Measurements from ENCODE around the gene ZP3. TPM values are rescaled to one million over a fixed set of nuclear protein-coding genes. Genes with fewer than 3 reads are reported as not detected.
"Not testable (repeated sequence)": the region's sequence is repeated elsewhere in the genome, so short reads cannot be mapped to it uniquely, and the experiment has no call there.

Gene ZP3
- total RNA-seq, 4 donors from 2014 or later, result 1.9 to 5.9 TPM; not detected in 2

GRCh38 chr7:76407718-76408117 is 17.0 kb upstream of the ZP3 start:
- H3K27ac ChIP-seq, result no peak overlapping the region
- intact Hi-C loops (cut with DNase I; ENCODE audit: low total_unique reads), result no loop called here
- H3K4me1 ChIP-seq, result no peaks in the 10 kb centered on the region
- no peak overlapping the region for H3K4me3 ChIP-seq
- no peaks in the 10 kb centered on the region for H3K27me3 ChIP-seq
- no peaks in the 10 kb centered on the region for H3K9me3 ChIP-seq
- no peaks in the 10 kb centered on the region for H3K36me3 ChIP-seq
- no peak for TF ChIP-seq POLR2A (IDR thresholded peaks at IDR 0.05)
- TF ChIP-seq CTCF (IDR thresholded peaks at IDR 0.05), result no peak
- DNase-seq, result no peak

GRCh38 chr7:76408121-76408560 is 16.6 kb upstream of the ZP3 start:
- Histone ChIP-seq H3K27me3 (no peaks in the 10 kb centered on the region), H3K4me3 (no peak overlapping the region), H3K36me3 (no peaks in the 10 kb centered on the region), H3K27ac (no peak overlapping the region), H3K4me1 (no peaks in the 10 kb centered on the region), H3K9me3 (no peaks in the 10 kb centered on the region)
- intact Hi-C loops (cut with DNase I; ENCODE audit: low total_unique reads), result no loop called here
- DNase-seq, result no peak
- TF ChIP-seq POLR2A (IDR thresholded peaks at IDR 0.05) (no peak), CTCF (IDR thresholded peaks at IDR 0.05) (no peak)

GRCh38 chr7:76409537-76409936 is 15.2 kb upstream of the ZP3 start, which contains the start of gene SSC4D:
Gene SSC4D (minus strand): TSS chr7:76409697. CDS start chr7:76404439, 5,258 bp downstream.
- no peaks in the 10 kb centered on the region for H3K36me3 ChIP-seq
- H3K4me1 ChIP-seq, result no peaks in the 10 kb centered on the region
- no peak within 1 kb of the TSS for H3K27ac ChIP-seq
- TF ChIP-seq POLR2A (IDR thresholded peaks at IDR 0.05) (no peak), CTCF (IDR thresholded peaks at IDR 0.05) (no peak)
- no peaks in the 10 kb centered on the region for H3K27me3 ChIP-seq
- H3K4me3 ChIP-seq, result no peak within 1 kb of the TSS
- intact Hi-C loops (cut with DNase I; ENCODE audit: low total_unique reads), result no loop called here
- no peaks in the 10 kb centered on the region for H3K9me3 ChIP-seq
- DNase-seq, result no peak

GRCh38 chr7:76411626-76412025 is 13.1 kb upstream of the ZP3 start:
- Histone ChIP-seq H3K4me1 (no peaks in the 10 kb centered on the region), H3K27me3 (no peaks in the 10 kb centered on the region), H3K36me3 (no peaks in the 10 kb centered on the region), H3K4me3 (no peak overlapping the region), H3K27ac (no peak overlapping the region), H3K9me3 (no peaks in the 10 kb centered on the region)
- intact Hi-C loops (cut with DNase I; ENCODE audit: low total_unique reads), result no loop called here
- no peak for TF ChIP-seq CTCF (IDR thresholded peaks at IDR 0.05)
- no peak for TF ChIP-seq POLR2A (IDR thresholded peaks at IDR 0.05)
- no peak for DNase-seq

DNA sequence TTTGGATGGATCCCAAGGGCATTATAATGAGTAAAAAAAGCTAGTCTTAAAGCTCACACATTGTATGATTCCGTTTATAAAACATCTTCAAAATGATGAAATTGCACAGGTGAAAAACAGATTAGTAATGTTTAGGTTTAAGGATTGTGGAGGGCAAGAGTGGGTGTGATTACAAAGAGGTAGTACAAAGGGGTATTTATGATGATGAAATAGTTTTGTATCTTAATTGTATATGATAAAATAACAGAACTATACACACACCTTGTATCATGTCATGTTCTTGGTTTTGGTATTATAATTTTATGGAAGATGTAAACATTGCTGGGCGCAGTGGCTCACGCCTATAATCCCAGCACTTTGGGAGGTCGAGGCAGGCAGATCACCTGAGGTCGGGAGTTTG is 12.5 kb upstream of the ZP3 start:
- Histone ChIP-seq H3K27ac (no peak overlapping the region), H3K27me3 (no peaks in the 10 kb centered on the region), H3K4me3 (no peak overlapping the region), H3K9me3 (no peaks in the 10 kb centered on the region), H3K36me3 (no peaks in the 10 kb centered on the region), H3K4me1 (no peaks in the 10 kb centered on the region)
- DNase-seq, result no peak
- intact Hi-C loops (cut with DNase I; ENCODE audit: low total_unique reads), result no loop called here
- TF ChIP-seq CTCF (IDR thresholded peaks at IDR 0.05), result no peak
- TF ChIP-seq POLR2A (IDR thresholded peaks at IDR 0.05), result no peak

GRCh38 chr7:76417654-76418310 is 7.0 kb upstream of the ZP3 start:
- H3K27me3 ChIP-seq; DNase-seq; H3K4me1 ChIP-seq; H3K36me3 ChIP-seq; H3K4me3 ChIP-seq; H3K9me3 ChIP-seq; intact Hi-C loops (cut with DNase I; ENCODE audit: low total_unique reads); H3K27ac ChIP-seq: not testable (repeated sequence)

DNA sequence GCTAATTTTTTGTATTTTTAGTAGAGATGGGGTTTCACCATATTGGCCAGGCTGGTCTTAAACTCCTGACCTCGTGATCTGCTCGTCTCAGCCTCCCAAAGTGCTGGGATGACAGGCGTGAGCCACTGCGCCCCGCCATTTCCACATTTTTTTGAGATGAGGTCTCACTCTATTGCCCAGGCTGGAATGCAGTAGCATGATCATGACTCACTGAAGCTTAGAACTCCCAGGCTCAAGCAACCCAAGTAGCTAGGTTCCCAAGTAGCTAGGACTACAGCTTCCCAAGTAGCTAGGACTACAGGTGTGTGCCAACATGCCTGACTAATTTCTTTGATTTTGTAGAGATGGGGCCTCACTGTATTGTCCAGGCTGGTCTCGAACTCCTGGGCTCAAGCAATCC is 3.7 kb upstream of the ZP3 start:
- H3K27ac ChIP-seq; intact Hi-C loops (cut with DNase I; ENCODE audit: low total_unique reads); DNase-seq; H3K4me1 ChIP-seq; H3K4me3 ChIP-seq; H3K9me3 ChIP-seq; H3K27me3 ChIP-seq; H3K36me3 ChIP-seq: not testable (repeated sequence)
